Esophagus (tissue), 2 donors: ENCODE results near the gene FAM174B. TPM values are rescaled to one million over a fixed set of nuclear protein-coding genes. Genes with fewer than 3 reads are reported as not detected.

Experiments
- H3K27ac ChIP-seq, 2 donors: one replicate each; pipeline ENCODE4 v1.5.1; 2013; ENCODE audit warnings: low read depth in 2 of 2, mild to moderate bottlenecking in 2 of 2, inconsistent platforms in 1 of 2, low read length in 1 of 2, moderate library complexity in 1 of 2
- H3K27me3 ChIP-seq, 2 donors: one replicate each; pipeline ENCODE4 v1.6.1; 2013; ENCODE audit warnings: low read length in 2 of 2, control low read depth in 1 of 2, mild to moderate bottlenecking in 1 of 2; ENCODE audit not compliant: insufficient read depth in 2 of 2, control insufficient read depth in 1 of 2
- H3K36me3 ChIP-seq, 2 donors: one replicate each; pipeline ENCODE4 v1.6.1; 2013; ENCODE audit warnings: low read length in 1 of 2; ENCODE audit not compliant: control insufficient read depth in 2 of 2, insufficient read depth in 2 of 2
- H3K4me1 ChIP-seq, 2 donors: one replicate each; pipeline ENCODE4 v1.6.1; 2013; ENCODE audit warnings: low read length in 1 of 2; ENCODE audit not compliant: control insufficient read depth in 2 of 2, insufficient read depth in 2 of 2
- H3K4me3 ChIP-seq, 2 donors: one replicate each; pipeline ENCODE4 v1.5.1; 2013; ENCODE audit warnings: low read length in 2 of 2, mild to moderate bottlenecking in 2 of 2, low read depth in 1 of 2, moderate library complexity in 1 of 2
- H3K9me3 ChIP-seq, 2 donors: one replicate each; pipeline ENCODE4 v1.6.1; 2013; ENCODE audit warnings: mild to moderate bottlenecking in 2 of 2, low read depth in 1 of 2, low read length in 1 of 2, moderate library complexity in 1 of 2; ENCODE audit not compliant: control insufficient read depth in 2 of 2, insufficient read depth in 1 of 2
- WGBS, 2 donors: extraction: QIAGEN DNeasy Blood & Tissue Kit; methylation state at CpG; one replicate each; pipeline ENCODE4 v1.1.7; 2013; 5-methylcytosine and 5-hydroxymethylcytosine counted together
- polyA plus RNA-seq, 2 donors: library from polyadenylated mRNA; stranded (reverse); fragments of 200-250 nt; gene quantifications; one replicate each; pipeline ENCODE4 v1.2.3, GENCODE V29; 2013
- donor health status: healthy with polysubstance abuse.
- donor health status: Bipolar disorder and iron deficiency.

Gene FAM174B
- polyA plus RNA-seq, 2 donors, result 3.7 to 7.3 TPM

- H3K9me3 ChIP-seq, result peaks cover 0 to 3% of the 10 kb centered on the region in 2 donors
- 49 to 69% methylated on average over 3 of the region's 3 CpGs for WGBS, 2 donors
- no peak overlapping the region for H3K27ac ChIP-seq
- H3K36me3 ChIP-seq, result no peaks in the 10 kb centered on the region
- H3K4me1 ChIP-seq, result no peaks in the 10 kb centered on the region
- H3K4me3 ChIP-seq, result no peak overlapping the region
- H3K27me3 ChIP-seq, result no peaks in the 10 kb centered on the region
These were observed 85.8 kb downstream of the FAM174B start for GRCh38 chr15:92569778-92570177.

Other genes with a start within 250 kb of the FAM174B start
- 10 to 100 TPM; 25.8 to 32.8 TPM for gene CHD2, start 244.5 kb upstream of the FAM174B start, polyA plus RNA-seq